NOMO-1 (cell line): ENCODE measurements around the gene LRRFIP2.

Experiments used
- DNase-seq, 2 experiments: peaks; one replicate each; lab custom pipeline; 2025; ENCODE audit not compliant: unreplicated experiment in 2 of 2; lab: John Stamatoyannopoulos, UW

The LRRFIP2 gene

DNA sequence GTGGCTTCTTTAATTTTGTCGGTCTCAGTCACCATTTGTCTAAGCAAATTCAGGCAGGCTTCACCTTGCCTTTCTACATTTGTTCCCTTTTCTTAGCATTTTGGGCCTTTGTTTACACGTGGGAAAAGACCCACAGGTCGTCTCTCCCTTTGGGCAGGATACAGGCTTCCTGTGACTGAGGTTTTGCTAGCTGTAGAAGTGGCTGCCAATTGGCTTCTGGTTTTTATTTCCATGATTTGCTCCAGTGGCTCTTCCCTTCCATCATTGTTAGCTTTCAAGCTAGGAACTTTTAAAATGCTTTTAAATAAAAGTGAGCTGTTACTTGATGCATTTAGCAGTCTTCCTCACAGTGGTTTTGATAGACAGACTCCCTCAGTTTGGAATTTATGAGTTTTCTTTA is 143.8 kb downstream of the LRRFIP2 start:
- DNase-seq = no peak

DNA sequence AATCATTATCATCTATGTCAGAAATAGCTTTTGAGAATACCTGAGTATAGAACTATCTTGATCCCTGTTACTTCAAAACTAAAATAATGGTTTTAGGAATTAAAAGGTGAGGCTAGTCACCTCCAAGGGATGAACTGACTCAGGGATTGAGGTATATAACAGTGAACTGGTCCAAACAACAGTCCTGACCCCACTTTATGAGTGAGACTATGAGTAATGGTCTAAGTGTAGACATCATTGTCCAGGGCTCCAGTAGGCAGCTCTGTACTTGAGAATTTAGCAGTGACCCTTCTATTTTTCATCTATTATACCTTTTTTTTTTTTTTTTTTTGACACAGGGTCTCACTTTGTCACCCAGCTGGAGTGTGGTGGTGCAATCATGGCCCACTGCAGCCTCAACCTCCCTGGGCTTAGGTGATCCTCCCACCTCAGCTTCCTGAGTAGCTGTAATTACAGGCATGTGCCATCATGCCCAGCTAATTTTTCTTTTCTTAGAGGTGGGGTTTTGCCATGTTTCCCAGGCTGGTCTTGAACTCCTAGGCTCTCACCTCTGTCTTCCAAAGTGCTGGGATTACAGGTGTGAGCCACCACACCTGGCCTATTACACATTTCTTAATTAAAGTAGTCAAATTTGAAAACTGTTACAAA is 144.7 kb downstream of the LRRFIP2 start:
- no peak for DNase-seq

DNA sequence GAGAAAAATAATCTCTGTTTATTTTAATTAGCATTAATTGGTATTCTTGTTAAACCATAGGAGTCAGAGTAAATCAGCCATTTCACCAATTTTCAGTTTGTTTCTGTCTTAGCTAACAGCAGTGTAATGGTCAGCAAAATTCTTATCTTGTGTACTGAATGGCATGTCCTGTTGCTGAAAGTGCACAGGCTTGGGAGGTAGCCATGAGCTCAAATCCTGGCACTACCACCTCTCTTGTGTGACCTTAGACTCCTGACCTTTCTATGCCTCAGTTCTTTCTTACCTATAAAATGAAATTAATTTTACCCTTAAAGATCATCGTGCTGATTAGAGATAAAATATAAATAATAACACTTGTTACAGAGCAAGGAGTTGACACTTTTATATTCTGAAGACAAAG is 145.3 kb downstream of the LRRFIP2 start:
- DNase-seq = no peak

DNA sequence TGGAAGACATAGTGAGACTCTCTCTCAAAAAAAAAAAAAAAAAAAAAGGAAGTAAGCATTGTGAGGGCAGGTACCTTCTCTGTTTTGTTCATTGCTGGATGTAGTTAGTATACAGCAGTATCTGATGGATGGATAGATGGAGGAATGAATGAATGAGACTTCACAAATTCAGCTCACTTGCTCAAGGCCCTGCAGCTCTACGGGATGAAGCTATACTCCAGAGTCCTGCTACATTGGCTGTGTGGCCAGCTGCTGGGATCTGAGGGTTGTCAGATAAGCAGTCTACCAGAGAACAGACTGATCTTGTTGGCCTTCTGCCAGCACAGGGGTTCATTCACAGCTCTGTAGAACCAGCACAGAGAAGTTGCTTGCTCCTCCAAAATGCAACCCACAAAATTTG is 146.1 kb downstream of the LRRFIP2 start:
- no peak for DNase-seq

DNA sequence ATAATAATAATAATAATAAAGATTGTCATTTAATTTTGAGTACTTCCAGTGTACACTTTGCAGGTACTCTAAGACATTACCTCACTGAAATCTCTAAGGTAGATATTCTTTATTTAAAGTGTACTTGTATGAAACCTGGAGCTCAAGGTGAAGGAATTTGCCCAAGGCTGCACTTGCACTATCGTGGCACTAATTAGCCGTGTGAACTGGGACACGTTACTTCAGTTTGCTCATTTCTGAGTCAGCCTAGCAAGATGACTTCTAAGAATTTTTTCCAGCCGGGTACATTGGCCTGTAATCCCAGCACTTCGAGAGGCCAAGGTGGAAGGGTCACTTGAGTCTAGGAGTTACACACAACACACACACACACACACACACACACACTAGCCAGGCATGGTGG is 147.5 kb downstream of the LRRFIP2 start:
- no peak for DNase-seq

DNA sequence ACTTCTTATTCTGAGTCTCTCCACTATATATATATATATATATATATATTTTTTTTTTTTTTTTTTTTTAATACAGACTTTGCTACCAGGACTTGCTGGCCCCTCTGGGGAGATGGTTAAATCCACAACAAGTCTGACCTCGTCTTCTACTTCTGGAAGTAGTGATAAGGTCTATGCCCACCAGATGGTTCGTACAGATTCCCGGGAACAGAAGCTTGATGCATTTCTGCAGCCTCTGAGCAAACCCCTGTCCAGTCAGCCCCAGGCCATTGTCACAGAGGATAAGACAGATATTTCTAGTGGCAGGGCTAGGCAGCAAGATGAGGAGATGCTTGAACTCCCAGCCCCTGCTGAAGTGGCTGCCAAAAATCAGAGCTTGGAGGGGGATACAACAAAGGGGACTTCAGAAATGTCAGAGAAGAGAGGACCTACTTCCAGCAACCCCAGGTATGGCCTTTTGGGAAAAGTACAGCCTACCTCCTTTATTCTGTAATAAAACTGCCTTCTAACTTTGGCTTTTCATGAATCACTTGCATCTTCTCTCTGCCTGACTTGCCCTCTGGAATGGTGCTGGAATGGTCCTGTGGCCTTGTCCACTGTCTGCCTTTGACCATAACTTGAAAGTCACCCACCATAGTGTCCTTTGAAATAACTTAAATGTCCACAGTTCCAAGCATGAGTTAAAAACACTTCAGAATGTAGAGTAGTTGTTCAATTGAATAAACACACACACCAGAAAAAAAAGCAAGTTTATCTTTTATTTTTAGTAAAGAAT is 148.6 kb downstream of the LRRFIP2 start:
- no peak for DNase-seq

DNA sequence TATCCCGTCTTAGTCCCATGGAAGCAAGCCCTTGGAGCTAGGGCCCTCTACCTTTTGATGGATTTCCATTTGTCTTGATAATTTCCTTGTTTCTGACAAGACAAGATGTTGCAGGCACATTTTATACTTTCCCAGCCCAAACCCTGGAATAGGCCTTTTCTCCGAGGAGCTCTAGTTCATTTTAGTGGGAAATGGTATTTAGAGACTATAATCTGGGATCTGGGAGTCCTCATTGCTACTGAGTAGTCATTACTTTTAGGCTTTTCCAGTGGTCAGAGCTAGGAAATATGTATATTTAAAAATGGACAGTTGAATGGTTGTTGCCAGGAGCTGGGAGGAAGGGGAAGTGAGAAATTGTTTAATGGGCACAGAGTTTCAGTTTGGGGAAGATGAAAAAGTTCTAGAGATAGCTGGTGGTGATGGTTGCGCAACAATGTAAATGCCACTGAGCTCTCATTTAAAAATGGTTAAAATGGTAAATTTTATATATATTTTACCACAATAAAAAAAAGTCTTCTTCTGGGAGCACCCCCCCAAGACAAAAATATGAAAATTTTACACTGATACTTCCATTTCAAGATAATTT is 149.5 kb downstream of the LRRFIP2 start:
- DNase-seq = peak; percentile 78 to 95

DNA sequence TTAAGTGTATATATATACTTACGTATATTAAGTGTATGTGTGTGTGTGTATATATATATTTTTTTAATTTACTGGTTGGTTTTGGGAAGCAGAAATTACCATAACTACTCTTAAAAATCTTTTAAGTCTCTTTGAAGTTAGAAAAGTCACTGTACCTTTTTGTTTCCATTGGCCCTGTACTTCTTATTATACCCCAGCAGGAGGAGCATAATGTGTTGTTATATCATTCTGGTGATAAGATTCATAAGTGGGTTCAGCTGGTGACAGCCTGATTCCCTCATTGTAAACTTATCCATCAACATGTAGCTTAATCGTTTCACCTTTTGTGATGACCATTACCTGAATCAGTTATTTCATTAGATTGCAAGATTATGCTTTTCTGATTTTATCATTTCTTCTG is 150.3 kb downstream of the LRRFIP2 start:
- peak in 1 of 2 experiments; percentile 21 for DNase-seq

DNA sequence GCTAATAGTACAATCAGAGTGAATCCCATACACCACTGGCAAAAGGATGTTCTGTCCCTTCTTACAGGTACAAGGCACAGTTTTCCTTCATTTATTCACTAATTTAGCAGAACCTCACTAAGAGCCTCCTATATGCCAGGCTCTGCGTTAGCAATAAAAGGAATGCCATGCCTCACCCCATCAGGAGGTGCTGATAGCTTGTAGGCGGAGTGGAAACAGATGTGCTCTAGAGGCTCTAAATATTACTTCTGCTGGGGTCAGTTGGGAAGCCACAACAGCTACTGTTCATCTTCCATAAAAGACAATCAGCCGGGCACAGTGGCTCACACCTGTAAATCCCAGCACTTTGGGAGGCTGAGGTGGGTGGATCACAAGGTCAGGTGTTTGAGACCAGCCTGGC is 156.7 kb downstream of the LRRFIP2 start:
- DNase-seq = no peak

DNA sequence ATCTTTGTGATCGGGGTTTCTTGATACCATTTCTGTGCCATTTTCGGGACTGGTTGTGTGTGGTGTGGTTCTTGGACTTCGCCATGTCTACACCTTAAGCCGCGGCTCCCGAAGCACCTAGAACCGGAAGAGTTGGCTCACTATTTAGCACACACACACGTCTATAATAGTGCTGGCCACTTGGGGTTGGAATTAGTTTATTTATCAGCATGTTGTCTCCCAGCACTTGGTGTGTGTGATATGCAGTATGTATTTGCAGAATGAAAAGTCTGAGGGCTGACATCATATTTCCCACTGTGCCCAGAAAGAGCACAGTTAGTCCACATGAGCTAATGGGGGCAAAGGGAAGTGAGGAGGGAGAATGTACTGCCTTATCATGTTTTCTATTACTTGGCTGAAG is 157.5 kb downstream of the LRRFIP2 start:
- no peak for DNase-seq

DNA sequence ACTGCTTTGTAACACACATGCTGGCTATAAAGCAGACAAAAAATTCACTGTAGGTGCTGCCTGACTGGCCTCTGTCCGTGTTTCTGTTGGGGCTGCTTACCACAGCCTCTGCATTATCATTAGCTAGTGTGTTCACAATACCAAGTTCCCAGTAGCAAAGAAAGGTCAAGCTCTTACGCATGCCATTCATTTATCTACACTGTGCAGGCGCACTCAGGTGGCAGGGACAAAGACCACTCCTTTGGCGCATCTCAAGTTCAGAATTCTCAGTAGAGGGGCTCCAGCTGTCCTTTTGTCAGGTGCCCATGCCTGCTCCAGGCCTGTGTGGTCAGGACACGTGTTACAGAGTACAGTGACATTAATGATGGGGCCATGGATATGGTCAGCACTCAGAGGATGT is 158.7 kb downstream of the LRRFIP2 start:
- DNase-seq = no peak

DNA sequence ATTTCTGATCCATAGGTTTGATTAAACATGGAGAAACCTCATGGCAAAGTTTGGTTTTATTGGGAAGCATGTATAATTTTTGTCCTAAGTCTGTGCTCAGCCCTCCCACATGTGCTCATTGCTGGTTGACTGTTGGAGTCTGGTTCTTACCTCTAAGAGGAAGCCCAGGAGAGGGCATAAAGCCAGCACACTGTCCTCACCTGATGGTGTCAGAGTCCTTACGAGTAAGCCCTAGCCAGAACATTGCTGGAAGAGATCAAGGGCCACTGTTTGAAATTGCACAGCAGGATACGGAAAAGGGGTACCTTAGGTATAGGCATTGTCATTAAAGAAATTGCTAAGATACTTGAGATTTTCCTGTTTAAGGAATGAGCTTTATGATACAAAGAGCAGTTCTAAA is 159.8 kb downstream of the LRRFIP2 start:
- DNase-seq = no peak
